Epidermal melanocyte (primary cell): ENCODE data around the gene PLAC8.
"Not testable (repeated sequence)": the region's sequence is repeated elsewhere in the genome, so short reads cannot be mapped to it uniquely, and the experiment has no call there.

Experiments used
- DNase-seq: peaks from one replicate; pipeline ENCODE4 v3.0.0; 2011; ENCODE audit warnings: low spot score; ENCODE audit not compliant: insufficient read length

PLAC8 gene, protein sequence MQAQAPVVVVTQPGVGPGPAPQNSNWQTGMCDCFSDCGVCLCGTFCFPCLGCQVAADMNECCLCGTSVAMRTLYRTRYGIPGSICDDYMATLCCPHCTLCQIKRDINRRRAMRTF

DNA sequence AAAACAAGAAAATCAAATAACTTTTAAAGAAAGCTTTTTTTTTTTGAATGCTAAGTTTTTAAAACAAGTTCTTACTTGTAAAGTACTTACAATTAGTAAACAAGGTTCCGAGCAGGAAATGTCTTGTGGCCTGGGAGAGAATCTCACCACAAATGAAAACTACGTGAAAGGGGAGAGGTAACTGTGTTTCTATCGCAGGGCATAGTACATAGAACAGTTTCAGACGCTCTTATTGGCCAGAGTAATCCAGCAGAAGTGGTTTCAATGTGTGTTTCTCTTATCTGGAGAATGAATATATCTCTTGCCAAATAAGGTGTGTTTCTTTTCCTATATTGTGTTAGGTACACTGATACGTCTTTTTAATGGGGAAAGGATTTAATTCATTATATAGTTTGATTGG, at the start of gene PLAC8:
Gene PLAC8 (minus strand): TSS at position 154 of the 400 bp plus-strand sequence. CDS start 6,808 bp downstream, outside the sequence.
- no peak for DNase-seq

DNA sequence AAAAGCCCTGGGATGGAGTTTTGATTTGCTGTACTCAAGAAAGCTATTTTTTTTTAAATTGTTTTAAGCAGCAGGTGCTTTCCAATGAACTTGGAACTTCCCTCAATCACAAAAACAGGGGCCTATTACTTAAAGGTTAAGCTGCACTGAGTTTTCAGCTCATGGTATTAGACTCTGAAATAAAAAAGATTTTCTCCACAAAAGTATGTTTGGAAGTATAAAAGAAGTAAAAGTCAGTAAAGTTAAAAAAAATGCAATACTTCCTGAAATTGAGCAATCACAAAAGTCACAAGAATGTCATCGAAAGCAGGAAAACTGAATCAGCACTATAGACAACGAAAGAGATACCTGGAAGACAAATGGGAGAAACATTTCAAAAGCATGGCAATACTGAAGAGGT, 38.9 kb upstream of the PLAC8 start:
- DNase-seq = no peak

DNA sequence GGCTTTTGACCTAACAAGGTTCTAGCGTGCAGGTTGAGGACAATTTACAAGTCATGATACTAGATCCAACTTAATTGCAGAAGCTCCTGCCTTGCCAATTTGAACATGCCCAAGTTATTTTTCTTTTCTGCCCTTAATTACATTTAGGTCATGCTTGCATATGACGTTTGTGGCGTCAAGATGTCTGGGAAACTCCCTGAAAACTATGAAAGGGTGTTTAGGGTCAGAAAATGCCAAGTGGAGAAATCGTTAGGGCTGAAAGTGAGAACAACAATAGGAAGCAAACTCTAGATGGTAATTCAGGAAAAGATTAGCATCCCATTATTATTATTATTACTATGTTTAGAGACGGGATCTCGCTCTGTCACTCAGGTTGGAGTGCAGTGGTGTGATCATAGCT, 38.2 kb upstream of the PLAC8 start:
- DNase-seq = no peak

DNA sequence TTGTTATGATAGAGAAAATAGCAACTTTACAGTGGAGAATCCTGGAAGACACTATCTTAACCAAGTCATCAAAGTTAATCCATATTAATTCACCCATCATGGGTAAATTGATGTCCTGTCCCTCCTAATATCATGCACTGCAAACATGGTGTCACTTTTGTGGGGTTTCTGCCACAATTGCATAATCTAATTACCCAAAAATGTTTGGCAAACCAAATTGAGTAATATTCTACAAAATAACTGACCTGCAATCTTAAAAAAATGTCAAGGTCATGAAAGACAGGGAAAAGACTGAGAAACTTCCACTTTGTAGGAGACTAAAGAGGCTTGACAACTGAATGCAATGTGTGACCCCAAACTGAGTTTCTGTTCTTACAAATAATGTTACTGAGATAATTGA, 37.1 kb upstream of the PLAC8 start:
- no peak for DNase-seq

DNA sequence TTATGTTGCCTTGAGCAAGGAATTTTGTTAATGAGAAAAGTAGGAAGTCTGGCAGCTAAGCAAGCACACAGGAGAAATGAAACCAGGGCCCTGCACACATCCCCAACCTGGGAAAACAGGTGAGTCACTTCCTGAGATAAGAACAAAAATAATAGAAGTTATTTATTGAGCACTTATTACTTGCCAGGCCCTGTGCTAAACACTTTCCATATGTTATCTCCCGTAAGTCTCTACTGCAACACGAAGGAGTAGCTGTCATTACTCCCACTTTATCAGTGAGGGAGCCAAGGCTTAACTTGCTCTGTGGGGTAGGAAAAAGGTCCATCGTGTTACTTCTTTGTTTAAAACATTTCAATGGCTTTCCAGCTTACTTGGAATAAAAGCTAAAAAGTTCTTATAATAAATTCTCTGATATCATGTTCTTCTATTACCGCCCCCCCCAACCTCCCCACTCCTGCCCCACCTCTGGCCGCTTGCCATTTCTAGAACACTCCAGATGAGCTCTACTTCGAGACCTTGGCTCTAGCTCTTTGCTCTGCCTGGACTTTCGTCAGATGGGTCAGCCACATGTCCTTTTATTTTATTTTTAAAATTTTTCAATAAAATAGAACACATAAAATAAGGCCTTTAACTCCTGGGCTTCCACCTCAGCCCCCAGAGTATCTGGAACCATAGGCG, 36.3 kb upstream of the PLAC8 start:
- no peak for DNase-seq

DNA sequence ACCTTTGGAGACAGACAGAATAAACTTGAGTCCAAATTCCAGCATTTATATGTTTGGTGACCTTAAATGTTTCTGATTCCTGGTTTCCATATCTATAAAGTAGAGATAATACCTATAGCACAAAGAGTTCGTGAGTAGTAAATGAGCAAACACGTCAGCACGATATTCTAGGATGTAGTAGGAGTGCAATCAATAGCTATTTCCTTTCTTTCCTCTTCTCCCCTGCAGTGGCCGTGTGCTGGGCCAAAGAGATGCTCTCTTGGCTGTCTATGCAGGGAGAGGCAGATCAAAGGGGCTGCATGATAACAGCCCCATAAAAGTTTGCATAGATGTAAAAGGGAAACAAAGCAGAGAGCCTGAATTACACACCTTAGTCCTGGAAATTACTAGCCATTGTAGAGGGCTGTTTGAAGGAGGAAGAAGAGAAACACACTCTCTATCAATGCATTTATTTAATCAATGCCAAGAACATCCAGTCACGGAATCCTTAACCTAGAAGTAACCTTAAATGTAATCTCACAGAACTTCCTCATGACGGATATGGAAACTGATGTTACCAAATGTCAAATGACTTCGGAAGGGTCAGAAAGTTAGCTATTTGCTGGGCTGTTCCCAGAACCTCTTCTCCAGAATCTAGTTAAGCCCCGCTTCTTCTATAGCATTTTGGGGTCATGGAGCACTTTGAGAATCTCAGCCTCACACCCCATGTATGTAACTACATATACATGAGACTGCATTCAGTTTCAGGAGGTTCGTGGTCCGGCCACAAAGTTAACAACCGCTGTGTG, 35.5 kb upstream of the PLAC8 start:
- no peak for DNase-seq

DNA sequence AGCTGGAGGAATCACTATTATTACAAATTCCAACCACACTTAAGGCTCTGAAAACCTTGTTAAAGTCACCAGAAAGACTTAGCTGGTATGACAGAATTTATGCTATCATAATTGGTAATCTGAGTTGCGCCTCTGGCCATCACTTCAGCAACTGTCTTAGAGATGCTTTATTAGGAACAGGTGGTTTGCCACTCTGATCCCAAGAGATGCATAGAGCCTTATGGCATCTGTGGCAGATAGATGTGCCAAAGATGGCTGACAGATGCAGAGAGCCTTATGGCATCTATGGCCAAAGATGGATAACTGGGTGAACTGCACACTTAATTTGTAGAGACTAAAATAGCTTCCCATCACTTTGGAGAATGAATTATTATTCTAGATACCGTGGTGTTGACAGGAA, 32.3 kb upstream of the PLAC8 start:
- DNase-seq = no peak

DNA sequence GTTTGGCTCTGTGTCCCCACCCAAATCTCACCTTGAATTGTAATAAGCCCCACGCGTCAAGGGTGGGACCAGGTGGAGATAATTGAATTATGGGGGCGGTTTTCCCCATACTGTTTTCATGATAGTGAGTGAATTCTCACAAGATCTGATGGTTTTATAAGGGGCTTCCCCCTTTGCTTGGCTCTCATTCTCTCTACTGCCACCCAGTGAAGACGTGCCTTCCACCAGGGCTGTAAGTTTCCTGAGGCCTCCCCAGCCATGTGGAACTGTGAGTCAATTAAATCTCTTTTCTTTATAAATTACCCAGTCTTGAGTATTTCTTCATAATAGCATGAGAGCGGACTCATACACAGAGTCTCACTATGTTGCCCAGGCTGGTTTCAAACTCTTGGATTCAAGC, 31.2 kb upstream of the PLAC8 start:
- DNase-seq = not testable (repeated sequence)

DNA sequence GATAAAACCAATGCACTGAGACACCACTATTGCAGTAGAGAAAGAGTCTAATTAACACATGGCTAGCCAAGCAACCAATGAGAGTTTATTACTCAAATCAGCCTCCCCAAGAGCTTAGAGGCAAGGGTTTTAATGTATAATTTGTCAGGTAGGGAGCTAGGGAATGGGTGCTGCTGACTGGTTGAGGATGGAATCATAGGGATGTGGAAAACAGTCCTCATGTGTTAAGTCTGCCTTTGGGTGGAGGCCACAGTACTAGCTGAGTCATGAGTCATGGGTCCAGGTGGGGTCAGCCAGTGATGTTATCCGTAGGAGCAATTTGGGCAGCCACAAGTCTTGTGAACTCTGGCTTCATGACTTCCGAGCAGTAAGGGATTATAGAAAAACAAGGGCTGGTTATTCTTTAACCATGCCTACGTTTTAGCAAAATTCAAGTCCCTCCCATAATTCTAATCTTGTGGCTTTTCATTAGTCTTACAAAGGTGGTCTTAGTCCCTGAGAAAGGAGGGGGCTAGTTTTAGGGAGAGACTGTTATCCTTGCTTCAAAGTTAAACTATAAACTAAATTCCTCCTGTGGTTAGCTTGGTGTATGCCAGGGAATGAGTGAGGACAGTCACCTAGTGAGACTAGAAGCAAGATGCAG, 25.1 kb upstream of the PLAC8 start:
- no peak for DNase-seq

DNA sequence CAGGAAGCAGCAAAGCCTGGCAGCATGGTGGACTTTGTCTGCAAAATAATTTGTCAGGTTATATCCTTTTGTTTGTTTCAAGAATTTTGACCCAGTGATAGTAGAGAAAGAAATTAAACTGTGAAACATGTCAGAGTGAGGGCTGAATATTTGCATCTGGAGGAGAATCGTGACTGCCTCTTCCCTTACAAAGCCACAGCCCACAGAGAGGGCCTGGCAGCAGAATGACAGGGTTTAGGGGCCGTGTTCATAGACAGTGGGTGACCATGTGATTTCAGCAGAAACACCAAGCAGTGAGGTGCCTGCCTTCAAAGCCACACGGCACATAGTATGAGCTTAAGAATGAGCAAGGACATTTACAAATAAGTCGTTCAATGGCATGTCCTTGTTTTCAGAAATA, 24.4 kb upstream of the PLAC8 start:
- DNase-seq = no peak

DNA sequence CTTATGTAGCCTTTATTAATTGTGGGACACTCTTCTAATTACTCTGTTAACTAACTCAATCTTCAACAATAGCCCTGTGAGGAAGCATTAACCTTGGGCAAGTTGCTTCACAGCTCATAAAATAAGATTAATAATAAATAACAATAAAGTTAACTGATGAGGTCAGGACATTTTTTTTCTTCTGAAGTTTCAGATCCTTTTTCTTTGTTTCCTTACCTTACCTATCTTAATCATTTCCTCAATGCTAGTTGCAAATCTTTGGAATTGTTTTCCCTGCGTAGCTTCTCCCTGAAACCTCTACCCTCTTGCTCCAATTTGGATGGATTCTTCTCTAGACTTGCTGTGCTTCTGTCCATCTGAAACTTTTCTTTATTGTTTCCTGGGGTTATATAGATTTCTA, 17.5 kb upstream of the PLAC8 start:
- DNase-seq = no peak

DNA sequence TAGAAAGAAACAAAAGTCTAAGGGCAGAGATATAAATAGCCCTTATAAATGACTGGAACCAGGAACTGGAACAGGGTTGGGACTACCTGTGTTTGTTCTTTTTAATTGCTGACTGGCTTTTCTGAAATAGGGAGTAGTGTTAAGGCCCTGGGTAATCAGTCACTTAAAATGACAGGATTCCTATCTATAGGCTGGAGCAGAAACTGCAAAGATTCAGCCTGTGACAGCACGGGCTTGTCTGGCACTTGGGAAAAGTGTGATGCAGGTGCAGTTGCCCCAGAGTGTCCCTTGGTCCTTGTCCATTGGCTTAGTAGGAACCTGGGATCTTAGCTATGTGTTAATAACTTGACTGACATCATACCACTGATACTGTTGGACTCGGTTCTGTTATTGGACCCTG, 14.7 kb upstream of the PLAC8 start:
- DNase-seq = no peak

DNA sequence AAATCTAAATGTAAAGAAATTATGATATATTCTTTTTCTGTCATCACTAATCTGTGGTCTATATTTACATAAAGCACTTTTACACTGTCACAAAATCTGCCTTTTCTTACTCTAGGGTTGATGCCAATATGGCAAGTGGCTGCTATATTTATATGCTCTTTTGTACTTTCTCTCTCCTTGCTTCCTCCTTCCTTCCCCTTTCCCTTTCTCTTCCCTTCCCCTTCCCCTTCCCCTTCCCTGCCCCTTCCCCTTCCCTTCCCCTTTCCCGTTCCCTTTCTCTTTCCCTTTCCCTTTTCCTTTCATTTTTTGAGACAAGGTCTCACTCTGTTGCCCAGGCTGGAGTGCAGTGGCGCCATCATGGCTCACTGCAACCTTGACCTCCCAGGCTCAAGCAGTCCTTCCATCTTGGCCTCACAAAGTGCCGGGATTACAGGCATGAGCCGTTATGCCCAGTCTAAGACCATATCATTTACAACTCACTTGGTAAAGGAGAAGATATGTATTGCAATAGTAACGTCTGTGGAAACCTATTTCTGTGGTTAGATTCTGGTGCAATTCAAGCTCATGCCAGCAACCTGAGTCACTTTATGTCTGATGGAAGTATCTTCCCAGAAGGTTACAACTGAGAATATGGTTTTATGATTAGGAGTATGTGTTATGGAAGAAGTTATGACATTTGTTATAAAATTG, 13.9 kb upstream of the PLAC8 start:
- DNase-seq = no peak

DNA sequence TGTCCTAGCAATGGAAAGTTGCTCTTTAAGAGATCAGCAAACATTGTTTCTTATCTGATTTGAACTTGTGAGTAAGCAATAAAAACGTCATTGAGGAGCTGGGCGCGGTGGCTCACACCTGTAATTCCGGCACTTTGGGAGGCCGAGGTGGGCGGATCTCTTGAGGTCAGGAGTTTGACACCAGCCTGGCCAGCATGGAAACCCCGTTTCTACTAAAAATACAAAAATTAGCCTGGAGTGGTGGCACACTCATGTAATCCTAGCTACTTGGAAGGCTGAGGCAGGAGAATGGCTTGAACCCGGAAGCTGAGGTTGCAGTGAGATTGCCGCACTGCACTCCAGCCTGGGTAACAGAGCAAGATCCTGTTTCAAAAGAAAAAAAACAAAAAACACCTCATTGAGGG, 11.2 kb upstream of the PLAC8 start:
- no peak for DNase-seq

DNA sequence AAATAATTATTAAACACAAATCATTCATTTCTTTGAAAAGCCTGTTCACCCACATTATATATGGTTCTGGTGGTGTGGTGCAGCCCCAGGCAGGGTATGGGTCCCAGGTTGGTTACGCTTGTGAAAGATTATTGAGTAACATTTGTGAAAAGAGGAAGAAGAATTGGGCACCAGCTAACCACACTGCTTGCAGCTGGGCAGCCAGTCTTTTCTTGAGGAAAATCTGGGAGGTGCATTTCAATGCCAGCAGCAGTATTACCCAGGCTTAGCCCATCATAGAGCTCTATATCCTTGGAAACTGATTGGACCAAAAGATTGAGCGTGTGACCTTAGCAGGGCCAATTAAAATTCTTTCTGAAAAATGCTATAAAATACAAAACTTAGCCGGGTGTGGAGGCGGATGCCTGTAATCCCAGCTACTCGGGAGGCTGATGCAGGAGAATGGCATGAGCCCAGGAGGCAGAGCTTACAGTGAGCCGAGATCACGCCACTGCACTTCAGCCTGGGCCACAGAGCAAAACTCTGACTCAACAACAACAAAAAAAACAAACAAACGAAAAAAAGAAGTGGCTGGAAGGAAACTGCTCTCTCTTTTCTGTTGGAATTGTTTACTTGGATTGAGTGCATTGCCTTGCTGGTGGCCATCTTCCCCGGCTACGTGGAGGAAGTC, 9.7 kb upstream of the PLAC8 start:
- no peak for DNase-seq

DNA sequence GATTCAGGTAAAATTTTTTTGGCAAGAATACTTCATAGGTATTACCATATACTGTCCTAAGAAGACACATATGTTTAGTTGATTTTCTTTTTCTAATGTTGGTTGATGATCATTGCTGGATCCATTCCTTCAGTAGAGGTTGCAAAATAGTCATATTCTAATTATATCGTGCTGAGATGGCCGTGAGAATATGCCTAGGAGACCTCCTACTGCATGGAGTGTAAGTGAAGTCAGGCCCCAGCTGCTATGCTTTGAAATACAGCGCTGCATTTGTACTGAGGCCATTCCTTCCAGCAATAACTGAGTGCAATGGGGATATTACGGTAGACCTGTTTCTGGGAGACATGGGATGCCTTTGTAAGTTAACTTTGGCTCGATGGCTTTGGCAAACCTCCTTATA, 6.7 kb upstream of the PLAC8 start:
- no peak for DNase-seq

DNA sequence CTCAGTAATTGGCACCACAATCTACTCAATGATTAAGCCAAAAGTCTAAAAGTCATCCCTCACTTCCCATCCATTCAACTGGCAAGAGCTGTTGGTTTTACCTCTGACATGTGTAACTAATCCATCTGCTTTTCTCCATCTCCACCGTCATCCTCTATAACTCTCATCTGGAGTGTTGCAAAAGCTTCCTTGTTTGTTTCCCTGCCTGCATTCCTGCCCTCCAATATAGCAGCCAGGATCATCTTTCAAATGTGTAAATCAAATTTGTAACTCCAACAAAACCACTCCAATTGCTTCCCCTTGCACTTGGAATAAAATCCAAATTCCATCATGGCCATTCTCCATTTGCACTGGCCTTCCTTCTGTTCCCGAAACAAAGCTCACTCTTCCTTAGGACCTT, 4.3 kb upstream of the PLAC8 start:
- DNase-seq = no peak

DNA sequence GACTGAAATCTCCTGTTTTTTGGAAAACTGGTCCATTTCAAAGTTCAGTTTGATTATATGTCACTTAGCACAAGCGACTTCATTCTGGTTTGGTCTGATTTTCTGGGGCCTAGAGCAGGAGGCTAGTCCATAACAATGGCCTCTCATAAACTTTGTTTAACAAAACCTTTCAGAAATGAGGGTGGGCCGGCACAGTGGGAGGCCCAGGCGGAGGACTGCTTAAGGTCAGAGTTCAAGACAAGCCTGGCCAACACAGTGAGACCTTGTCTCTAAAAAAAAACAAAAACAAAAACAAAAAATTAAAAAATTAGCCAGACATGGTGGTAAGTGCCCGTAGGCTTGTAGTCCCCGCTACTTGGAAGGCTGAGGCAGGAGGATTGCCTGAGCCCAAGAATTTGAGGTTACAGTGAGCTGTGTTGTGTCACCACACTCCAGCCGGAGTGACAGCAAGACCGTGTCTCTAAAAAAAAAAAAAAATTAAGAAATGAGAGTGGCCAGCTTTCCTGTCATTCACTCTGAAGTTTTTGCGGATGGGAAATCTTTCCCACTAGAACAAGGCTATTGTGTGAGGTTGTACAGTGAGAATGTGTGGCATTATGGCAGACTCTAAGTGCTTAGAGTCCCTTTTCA, 1.2 kb upstream of the PLAC8 start:
- DNase-seq = no peak

DNA sequence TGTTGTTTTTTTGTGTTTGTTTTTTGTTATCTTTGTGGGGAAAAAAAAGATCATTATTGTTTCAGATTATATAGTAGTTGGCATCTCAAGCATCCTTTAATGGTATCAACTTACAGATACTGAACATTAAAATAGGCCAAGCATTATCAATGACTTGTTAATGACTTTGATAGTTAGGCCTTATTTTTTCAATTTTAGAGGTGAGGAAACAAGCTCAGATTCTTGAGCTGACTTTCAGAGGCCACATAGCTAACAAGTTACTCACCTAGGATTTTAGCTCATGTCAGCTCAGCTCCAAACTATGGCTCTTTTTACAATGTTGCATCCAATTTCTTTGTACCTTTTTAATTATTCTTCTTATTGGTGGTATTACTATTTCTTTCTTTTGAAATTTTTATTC, 471 bp upstream of the PLAC8 start:
- DNase-seq = no peak

DNA sequence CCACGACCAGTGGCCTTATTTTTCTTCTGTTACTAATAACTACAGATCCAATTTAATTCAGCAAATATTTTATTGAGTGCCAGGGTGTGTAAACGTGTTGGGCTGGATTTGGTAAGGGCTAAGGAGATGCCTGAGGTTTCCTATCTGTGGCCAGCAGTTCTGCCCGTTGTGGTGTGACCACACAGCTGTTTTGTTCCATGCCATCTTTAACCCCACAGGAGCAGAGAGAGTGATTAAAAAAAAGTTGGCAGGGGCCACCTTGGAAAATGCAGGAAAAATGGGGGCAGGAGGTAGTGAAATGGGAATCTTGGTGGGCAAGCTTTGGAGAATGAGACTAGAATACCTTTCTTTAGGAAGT, 1.1 kb downstream of the PLAC8 start:
- no peak for DNase-seq
